HepG2 (cell line): ENCODE results near the gene RABGAP1L. TPM values are rescaled to one million over a fixed set of nuclear protein-coding genes. Genes with fewer than 3 reads are reported as not detected.
A peak's percentile ranks its signal among the peaks of the same experiment; 100 is the strongest.

Source experiments
- CEBPB ChIP-seq: IDR thresholded peaks from 2 replicates; pipeline ENCODE4 v1.6.1; 2011; ENCODE audit warnings: low read depth, low read length, improper control_type of control experiment, borderline replicate concordance
- FIP1L1 ChIP-seq: fragments of 200-400 bp; formaldehyde crosslinking; IDR thresholded peaks from 2 replicates; pipeline ENCODE4 v1.6.1; 2018; ENCODE audit warnings: low read depth, mild to moderate bottlenecking, low read length, moderate library complexity, borderline replicate concordance; ENCODE audit not compliant: insufficient read depth
- HOXA3 ChIP-seq: sonication (generic); formaldehyde crosslinking; IDR thresholded peaks from 2 replicates; pipeline ENCODE4 v1.5.0; 2020; ENCODE audit warnings: missing genetic modification reagents
- MZF1 ChIP-seq: sonication (generic); formaldehyde crosslinking; IDR thresholded peaks from 2 replicates; pipeline ENCODE4 v1.8.1; 2023; ENCODE audit warnings: mild to moderate bottlenecking, missing genetic modification reagents, borderline replicate concordance
- NBN ChIP-seq: fragments of 450-650 bp; conservative IDR thresholded peaks from 2 replicates; pipeline ENCODE4 v1.6.1; 2017
- NFE2L1 ChIP-seq: sonication (generic); formaldehyde crosslinking; IDR thresholded peaks from 2 replicates; pipeline ENCODE4 v1.4.0; 2020; ENCODE audit warnings: missing genetic modification reagents, mild to moderate bottlenecking, borderline replicate concordance
- PCBP1 ChIP-seq: fragments of 200-400 bp; formaldehyde crosslinking; IDR thresholded peaks from 2 replicates; pipeline ENCODE4 v1.6.1; 2017; ENCODE audit warnings: mild to moderate bottlenecking, low read depth, low read length, borderline replicate concordance
- PHF21A ChIP-seq: sonication (generic); formaldehyde crosslinking; IDR thresholded peaks from 2 replicates; pipeline ENCODE4 v1.5.0; 2020; ENCODE audit warnings: mild to moderate bottlenecking, missing genetic modification reagents
- SP2 ChIP-seq: sonication (generic); formaldehyde crosslinking; IDR thresholded peaks from 2 replicates; pipeline ENCODE4 v1.5.1; 2020; ENCODE audit warnings: mild to moderate bottlenecking, missing genetic modification reagents
- STAG1 ChIP-seq: sonication (generic); formaldehyde crosslinking; IDR thresholded peaks from 2 replicates; pipeline ENCODE4 v1.4.0; 2020; ENCODE audit warnings: missing genetic modification reagents
- U2AF2 ChIP-seq: fragments of 200-400 bp; formaldehyde crosslinking; IDR thresholded peaks from 2 replicates; pipeline ENCODE4 v1.6.1; 2017; ENCODE audit warnings: low read depth, mild to moderate bottlenecking, low read length
- ZNF44 ChIP-seq: sonication (generic); formaldehyde crosslinking; IDR thresholded peaks from 2 replicates; pipeline ENCODE4 v1.5.1; 2020; ENCODE audit warnings: mild to moderate bottlenecking, missing genetic modification reagents
- ZNF496 ChIP-seq: sonication (generic); formaldehyde crosslinking; IDR thresholded peaks from 2 replicates; pipeline ENCODE4 v1.8.1; 2023; ENCODE audit warnings: mild to moderate bottlenecking, moderate library complexity, missing genetic modification reagents; ENCODE audit not compliant: insufficient replicate concordance
- ZNF674 ChIP-seq: sonication (generic); formaldehyde crosslinking; IDR thresholded peaks from 2 replicates; pipeline ENCODE4 v1.5.0; 2020; ENCODE audit warnings: low read depth, mild to moderate bottlenecking, missing genetic modification reagents
- polyA plus RNA-seq, 8 experiments: library from polyadenylated mRNA; depleted of rRNA in 3 of 8; stranded (reverse) in 7 of 8; unstranded in 1 of 8; fragments of >200 nt; fragmentation: Illumina TruSeq in 4 of 8; extraction: Trizol in 4 of 8; gene quantifications; 2 replicates each; pipeline versions ENCODE4 v1.2.1 to v1.2.3, GENCODE V29; 2011 to 2016; ENCODE audit warnings: low read depth in 4 of 8, missing spikeins in 1 of 8, mixed read lengths in 1 of 8; ENCODE audit not compliant: insufficient read depth in 1 of 8
- total RNA-seq, 5 experiments: library from RNA; depleted of rRNA; stranded (reverse); fragments of >200 nt; fragmentation: Illumina TruSeq; extraction: Trizol; gene quantifications; 2 replicates each; pipeline ENCODE4 v1.2.3, GENCODE V29; 2016; ENCODE audit warnings: low read depth in 1 of 5
- TF ChIP-seq, protein P1 (sequence below): sonication (generic); formaldehyde crosslinking; IDR thresholded peaks from 2 replicates; pipeline ENCODE4 v1.5.0; 2020; ENCODE audit warnings: missing genetic modification reagents
- TF ChIP-seq, protein P2 (sequence below): sonication (generic); formaldehyde crosslinking; conservative IDR thresholded peaks from 2 replicates; pipeline ENCODE4 v1.4.0; 2020; ENCODE audit warnings: missing genetic modification reagents
- TF ChIP-seq, protein P3 (sequence below): sonication (generic); formaldehyde crosslinking; IDR thresholded peaks from 2 replicates; pipeline ENCODE4 v1.5.0; 2020; ENCODE audit warnings: missing genetic modification reagents
- TF ChIP-seq, protein P4 (sequence below), 2 experiments: sonication (generic) in 1 of 2; formaldehyde crosslinking in 1 of 2; IDR thresholded peaks; 2 replicates each; pipeline versions ENCODE4 v1.4.0 to v1.6.1; 2016 to 2020; ENCODE audit warnings: borderline replicate concordance in 1 of 2, low read depth in 1 of 2, mild to moderate bottlenecking in 1 of 2, missing genetic modification reagents in 1 of 2
- TF ChIP-seq, protein P5 (sequence below): sonication (generic); formaldehyde crosslinking; conservative IDR thresholded peaks from 2 replicates; pipeline ENCODE4 v1.4.0; 2020; ENCODE audit warnings: mild to moderate bottlenecking, missing genetic modification reagents, moderate library complexity

The RABGAP1L gene
- total and polyA plus RNA-seq, 2 of the 13 experiments (the other 11 are each of a cell fraction or from before 2014, with no cell fraction given), result 7.9 to 22.6 TPM

DNA sequence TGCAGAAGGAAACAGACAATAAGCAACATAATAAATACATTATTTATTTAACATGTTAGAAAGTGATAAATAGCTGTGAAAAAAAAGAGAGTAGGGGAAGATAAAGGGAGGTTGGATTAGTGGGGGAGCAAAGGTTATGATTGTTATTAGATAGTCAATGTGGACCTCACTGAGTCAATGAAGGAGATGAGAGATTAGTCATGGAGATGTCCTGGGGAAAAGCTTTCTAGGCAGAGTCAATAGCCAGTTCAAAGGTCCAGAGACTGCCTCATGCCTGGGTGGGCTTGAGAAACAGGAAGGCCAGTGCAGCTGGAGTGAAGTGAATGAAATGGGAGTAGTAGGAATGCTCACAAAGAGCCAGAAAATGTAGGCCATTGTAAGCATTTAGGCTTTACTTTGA lies 653.3 kb downstream of the RABGAP1L start (continued):
- TF ChIP-seq MZF1 (CRISPR knock-in tag) (no peak), NFE2L1 (CRISPR knock-in tag) (no peak), PHF21A (CRISPR knock-in tag) (peak; percentile 55; the same call in 1 of the 2 replicates), ZNF44 (CRISPR knock-in tag) (no peak), SP2 (CRISPR knock-in tag) (no peak), PCBP1 (no peak), FIP1L1 (no peak), STAG1 (CRISPR knock-in tag) (peak; percentile 28), CEBPB (peak; percentile 60; the same call in 1 of the 2 replicates), ZNF496 (CRISPR knock-in tag) (no peak), ZNF674 (CRISPR knock-in tag) (no peak), HOXA3 (peak; percentile 80), NBN (no peak), U2AF2 (no peak)
- TF ChIP-seq, protein P1, sequence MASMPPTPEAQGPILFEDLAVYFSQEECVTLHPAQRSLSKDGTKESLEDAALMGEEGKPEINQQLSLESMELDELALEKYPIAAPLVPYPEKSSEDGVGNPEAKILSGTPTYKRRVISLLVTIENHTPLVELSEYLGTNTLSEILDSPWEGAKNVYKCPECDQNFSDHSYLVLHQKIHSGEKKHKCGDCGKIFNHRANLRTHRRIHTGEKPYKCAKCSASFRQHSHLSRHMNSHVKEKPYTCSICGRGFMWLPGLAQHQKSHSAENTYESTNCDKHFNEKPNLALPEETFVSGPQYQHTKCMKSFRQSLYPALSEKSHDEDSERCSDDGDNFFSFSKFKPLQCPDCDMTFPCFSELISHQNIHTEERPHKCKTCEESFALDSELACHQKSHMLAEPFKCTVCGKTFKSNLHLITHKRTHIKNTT (CRISPR knock-in tag), result no peak
- TF ChIP-seq, protein P2, sequence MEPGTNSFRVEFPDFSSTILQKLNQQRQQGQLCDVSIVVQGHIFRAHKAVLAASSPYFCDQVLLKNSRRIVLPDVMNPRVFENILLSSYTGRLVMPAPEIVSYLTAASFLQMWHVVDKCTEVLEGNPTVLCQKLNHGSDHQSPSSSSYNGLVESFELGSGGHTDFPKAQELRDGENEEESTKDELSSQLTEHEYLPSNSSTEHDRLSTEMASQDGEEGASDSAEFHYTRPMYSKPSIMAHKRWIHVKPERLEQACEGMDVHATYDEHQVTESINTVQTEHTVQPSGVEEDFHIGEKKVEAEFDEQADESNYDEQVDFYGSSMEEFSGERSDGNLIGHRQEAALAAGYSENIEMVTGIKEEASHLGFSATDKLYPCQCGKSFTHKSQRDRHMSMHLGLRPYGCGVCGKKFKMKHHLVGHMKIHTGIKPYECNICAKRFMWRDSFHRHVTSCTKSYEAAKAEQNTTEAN (CRISPR knock-in tag), result no peak
- TF ChIP-seq, protein P3, sequence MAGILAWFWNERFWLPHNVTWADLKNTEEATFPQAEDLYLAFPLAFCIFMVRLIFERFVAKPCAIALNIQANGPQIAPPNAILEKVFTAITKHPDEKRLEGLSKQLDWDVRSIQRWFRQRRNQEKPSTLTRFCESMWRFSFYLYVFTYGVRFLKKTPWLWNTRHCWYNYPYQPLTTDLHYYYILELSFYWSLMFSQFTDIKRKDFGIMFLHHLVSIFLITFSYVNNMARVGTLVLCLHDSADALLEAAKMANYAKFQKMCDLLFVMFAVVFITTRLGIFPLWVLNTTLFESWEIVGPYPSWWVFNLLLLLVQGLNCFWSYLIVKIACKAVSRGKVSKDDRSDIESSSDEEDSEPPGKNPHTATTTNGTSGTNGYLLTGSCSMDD (CRISPR knock-in tag), result no peak
- TF ChIP-seq, protein P4, sequence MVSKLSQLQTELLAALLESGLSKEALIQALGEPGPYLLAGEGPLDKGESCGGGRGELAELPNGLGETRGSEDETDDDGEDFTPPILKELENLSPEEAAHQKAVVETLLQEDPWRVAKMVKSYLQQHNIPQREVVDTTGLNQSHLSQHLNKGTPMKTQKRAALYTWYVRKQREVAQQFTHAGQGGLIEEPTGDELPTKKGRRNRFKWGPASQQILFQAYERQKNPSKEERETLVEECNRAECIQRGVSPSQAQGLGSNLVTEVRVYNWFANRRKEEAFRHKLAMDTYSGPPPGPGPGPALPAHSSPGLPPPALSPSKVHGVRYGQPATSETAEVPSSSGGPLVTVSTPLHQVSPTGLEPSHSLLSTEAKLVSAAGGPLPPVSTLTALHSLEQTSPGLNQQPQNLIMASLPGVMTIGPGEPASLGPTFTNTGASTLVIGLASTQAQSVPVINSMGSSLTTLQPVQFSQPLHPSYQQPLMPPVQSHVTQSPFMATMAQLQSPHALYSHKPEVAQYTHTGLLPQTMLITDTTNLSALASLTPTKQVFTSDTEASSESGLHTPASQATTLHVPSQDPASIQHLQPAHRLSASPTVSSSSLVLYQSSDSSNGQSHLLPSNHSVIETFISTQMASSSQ (IDR thresholded peaks at IDR 0.05; ENCODE audit: low read depth), result peak; percentile 68; the same call in 1 of the 2 replicates
- TF ChIP-seq, protein P4 (CRISPR knock-in tag; IDR thresholded peaks at IDR 0.05; ENCODE audit: borderline replicate concordance), result peak; percentile 53; the same call in 1 of the 2 replicates
- TF ChIP-seq, protein P5, sequence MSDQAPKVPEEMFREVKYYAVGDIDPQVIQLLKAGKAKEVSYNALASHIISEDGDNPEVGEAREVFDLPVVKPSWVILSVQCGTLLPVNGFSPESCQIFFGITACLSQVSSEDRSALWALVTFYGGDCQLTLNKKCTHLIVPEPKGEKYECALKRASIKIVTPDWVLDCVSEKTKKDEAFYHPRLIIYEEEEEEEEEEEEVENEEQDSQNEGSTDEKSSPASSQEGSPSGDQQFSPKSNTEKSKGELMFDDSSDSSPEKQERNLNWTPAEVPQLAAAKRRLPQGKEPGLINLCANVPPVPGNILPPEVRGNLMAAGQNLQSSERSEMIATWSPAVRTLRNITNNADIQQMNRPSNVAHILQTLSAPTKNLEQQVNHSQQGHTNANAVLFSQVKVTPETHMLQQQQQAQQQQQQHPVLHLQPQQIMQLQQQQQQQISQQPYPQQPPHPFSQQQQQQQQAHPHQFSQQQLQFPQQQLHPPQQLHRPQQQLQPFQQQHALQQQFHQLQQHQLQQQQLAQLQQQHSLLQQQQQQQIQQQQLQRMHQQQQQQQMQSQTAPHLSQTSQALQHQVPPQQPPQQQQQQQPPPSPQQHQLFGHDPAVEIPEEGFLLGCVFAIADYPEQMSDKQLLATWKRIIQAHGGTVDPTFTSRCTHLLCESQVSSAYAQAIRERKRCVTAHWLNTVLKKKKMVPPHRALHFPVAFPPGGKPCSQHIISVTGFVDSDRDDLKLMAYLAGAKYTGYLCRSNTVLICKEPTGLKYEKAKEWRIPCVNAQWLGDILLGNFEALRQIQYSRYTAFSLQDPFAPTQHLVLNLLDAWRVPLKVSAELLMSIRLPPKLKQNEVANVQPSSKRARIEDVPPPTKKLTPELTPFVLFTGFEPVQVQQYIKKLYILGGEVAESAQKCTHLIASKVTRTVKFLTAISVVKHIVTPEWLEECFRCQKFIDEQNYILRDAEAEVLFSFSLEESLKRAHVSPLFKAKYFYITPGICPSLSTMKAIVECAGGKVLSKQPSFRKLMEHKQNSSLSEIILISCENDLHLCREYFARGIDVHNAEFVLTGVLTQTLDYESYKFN (CRISPR knock-in tag), result peak; percentile 91
